SH-SY5Y (cell line): ENCODE results near the gene TXNRD1.

Experiments
- GATA2 ChIP-seq: IDR thresholded peaks from 2 replicates; pipeline ENCODE4 v1.6.1; 2011; ENCODE audit warnings: mild to moderate bottlenecking, low read depth, low read length
- GATA3 ChIP-seq: IDR thresholded peaks from 2 replicates; pipeline ENCODE4 v1.6.1; 2011; ENCODE audit warnings: low read depth, mild to moderate bottlenecking, low read length, moderate library complexity

DNA sequence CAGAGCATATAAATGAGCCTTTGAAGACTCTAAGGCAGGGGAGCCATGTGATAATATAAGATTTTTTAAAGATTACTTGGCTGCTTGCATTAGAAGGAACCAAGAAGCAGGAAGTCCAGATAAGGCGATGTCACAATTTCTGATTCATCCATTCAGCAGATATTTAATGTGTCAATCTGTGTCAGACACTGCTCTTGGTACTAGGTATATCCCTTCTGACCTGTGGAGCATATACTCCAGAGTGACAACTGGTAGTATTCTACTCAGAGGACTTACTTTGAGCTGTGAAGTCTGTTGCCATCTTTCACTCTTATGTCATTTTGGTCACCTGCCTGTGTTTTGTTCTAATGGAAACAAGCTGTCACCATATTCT, 98.6 kb downstream of the TXNRD1 start:
- no peak for TF ChIP-seq GATA2
- TF ChIP-seq GATA3, result no peak
